Measurements from ENCODE around the gene OR10K1. TPM values are rescaled to one million over a fixed set of nuclear protein-coding genes. Genes with fewer than 3 reads are reported as not detected.

Gene OR10K1
- total RNA-seq, 1 donor from 2014 or later = 1.7 TPM

Other genes starting within 250 kb of the OR10K1 start
- 0.48 TPM for gene CD1A, start 207.4 kb upstream of the OR10K1 start, total RNA-seq (ENCODE audit: insufficient read depth, low replicate concordance)
- not detected for gene CD1C, start 171.9 kb upstream of the OR10K1 start, total RNA-seq (ENCODE audit: insufficient read depth, low replicate concordance)
- gene CD1B, start 130.3 kb upstream of the OR10K1 start, total RNA-seq (ENCODE audit: insufficient read depth, low replicate concordance) = 1.2 TPM
- gene CD1E, start 107.9 kb upstream of the OR10K1 start, total RNA-seq (ENCODE audit: insufficient read depth, low replicate concordance) = 0.72 TPM
- gene OR10T2, start 62.4 kb upstream of the OR10K1 start, total RNA-seq (ENCODE audit: insufficient read depth, low replicate concordance) = 5.1 TPM
- 8.2 TPM for gene OR10K2, start 35.6 kb upstream of the OR10K1 start, total RNA-seq (ENCODE audit: insufficient read depth, low replicate concordance)
- gene OR10R2, start 10.4 kb downstream of the OR10K1 start, total RNA-seq (ENCODE audit: insufficient read depth, low replicate concordance) = 14.0 TPM
- gene OR6Y1, start 92.6 kb downstream of the OR10K1 start, total RNA-seq (ENCODE audit: insufficient read depth, low replicate concordance) = 7.7 TPM
- gene OR6P1, start 108.7 kb downstream of the OR10K1 start, total RNA-seq (ENCODE audit: insufficient read depth, low replicate concordance) = 7.9 TPM
- 5.1 TPM for gene OR10X1, start 118.1 kb downstream of the OR10K1 start, total RNA-seq (ENCODE audit: insufficient read depth, low replicate concordance)
- gene OR10Z1, start 143.4 kb downstream of the OR10K1 start, total RNA-seq (ENCODE audit: insufficient read depth, low replicate concordance) = 3.6 TPM
- gene SPTA1, start 224.9 kb downstream of the OR10K1 start, total RNA-seq (ENCODE audit: insufficient read depth, low replicate concordance) = 3.9 TPM
- 9.1 TPM for gene OR6K2, start 238.8 kb downstream of the OR10K1 start, total RNA-seq (ENCODE audit: insufficient read depth, low replicate concordance)

Data from umbilical cord (tissue), 1 donor.